HCT116 (cell line): ENCODE measurements around the gene PRKD3. TPM values are rescaled to one million over a fixed set of nuclear protein-coding genes. Genes with fewer than 3 reads are reported as not detected.
A peak's percentile ranks its signal among the peaks of the same experiment; 100 is the strongest.

Experiments used
- ATAC-seq: fragments of 200-7000 bp; cut with Tn5 transposase; 2 replicates; pipeline ENCODE4 v1.9.1; 2020; ENCODE audit warnings: mild to moderate bottlenecking, moderate library complexity
- BruUV-seq: library from RNA; stranded (reverse); fragments of 400-500 nt; replicated peaks from 2 replicates; lab custom pipeline; 2021; lab: Mats Ljungman, UMichigan
- CTCF ChIA-PET: fragments of 300-600 bp; sonication (Branson Sonifier 250); formaldehyde crosslinking; loops from one replicate; lab custom pipeline; 2021; ENCODE audit warnings: antibody characterized with exemption; lab: Charles Lee
- POLR2A ChIA-PET: fragments of 300-600, 350-600 bp; sonication (Branson Sonifier 250); formaldehyde crosslinking; loops from one replicate; lab custom pipeline; 2021; ENCODE audit warnings: antibody characterized with exemption; lab: Charles Lee
- RAD21 ChIA-PET, 2 experiments: fragments of 300-600 bp; sonication (Branson Sonifier 250); formaldehyde crosslinking; loops; one replicate each; lab custom pipeline; 2023; ENCODE audit warnings: low total read pairs in 2 of 2; ENCODE audit not compliant: uncharacterized antibody in 2 of 2, unreplicated experiment in 2 of 2, low non-redundant PET in 1 of 2; lab: Charles Lee
- DNase-seq: peaks from one replicate; pipeline ENCODE4 v3.0.0-alpha.2; 2010; ENCODE audit warnings: low read depth, low spot score
- H2AFZ ChIP-seq: fragments of 200-600 bp; shearing (Covaris generic), sonication (generic); 2 replicates; pipeline ENCODE4 v1.6.1; 2017; ENCODE audit warnings: low read depth, mixed run types, mixed read lengths, antibody characterized with exemption, low read length; ENCODE audit not compliant: poor library complexity, severe bottlenecking
- H3K27ac ChIP-seq: 2 replicates; pipeline ENCODE4 v1.5.1; 2012; ENCODE audit warnings: low read depth, low read length
- H3K27me3 ChIP-seq: fragments of 200-600 bp; sonication (generic); 2 replicates; pipeline ENCODE4 v1.6.1; 2016; ENCODE audit warnings: mixed run types, low read length, mixed read lengths; ENCODE audit not compliant: insufficient read depth
- H3K36me3 ChIP-seq, 2 experiments: fragments of 200-500 bp in 1 of 2; fragments of 200-600 bp in 1 of 2; sonication (Bioruptor generic) in 1 of 2; sonication (generic) in 1 of 2; 2 replicates each; pipeline versions ENCODE4 v1.5.1 to v1.6.1; 2014 to 2016; ENCODE audit warnings: low read length in 2 of 2, inconsistent platforms in 1 of 2, mixed read lengths in 1 of 2, mixed run types in 1 of 2; ENCODE audit not compliant: insufficient read depth in 2 of 2, control insufficient read depth in 1 of 2
- H3K4me1 ChIP-seq, 2 experiments: fragments of 200-600 bp in 1 of 2; sonication (generic) in 1 of 2; 2 replicates each; pipeline versions ENCODE4 v1.5.1 to v1.6.1; 2012 to 2017; ENCODE audit warnings: low read length in 2 of 2, inconsistent platforms in 1 of 2, mild to moderate bottlenecking in 1 of 2, mixed read lengths in 1 of 2, mixed run types in 1 of 2, moderate library complexity in 1 of 2; ENCODE audit not compliant: insufficient read depth in 2 of 2, control insufficient read depth in 1 of 2
- H3K4me2 ChIP-seq: fragments of 200-600 bp; sonication (generic); 2 replicates; pipeline ENCODE4 v1.6.1; 2017; ENCODE audit warnings: mixed run types, low read length, mixed read lengths
- H3K4me3 ChIP-seq, 2 experiments: fragments of 200-600 bp in 1 of 2; sonication (generic) in 1 of 2; replicated peaks in 1 of 2; 2 replicates each; pipeline ENCODE4 v1.5.1; 2011 to 2016; ENCODE audit warnings: low read length in 2 of 2, control low read depth in 1 of 2, low read depth in 1 of 2, mild to moderate bottlenecking in 1 of 2, mixed read lengths in 1 of 2, mixed run types in 1 of 2
- H3K79me2 ChIP-seq: fragments of 200-600 bp; sonication (generic); 2 replicates; pipeline ENCODE4 v1.6.1; 2017; ENCODE audit warnings: mild to moderate bottlenecking, mixed run types, low read length, moderate library complexity, mixed read lengths; ENCODE audit not compliant: insufficient read depth
- H3K9ac ChIP-seq: fragments of 200-600 bp; sonication (generic); 2 replicates; pipeline ENCODE4 v1.6.1; 2016; ENCODE audit warnings: low read length, mixed read lengths
- H3K9me2 ChIP-seq: fragments of 200-600 bp; sonication (generic), shearing (Covaris generic); 2 replicates; pipeline ENCODE4 v1.6.1; 2017; ENCODE audit warnings: mixed run types, mild to moderate bottlenecking, moderate library complexity; ENCODE audit not compliant: insufficient read depth
- H3K9me3 ChIP-seq, 2 experiments: fragments of 200-500 bp in 1 of 2; fragments of 200-600 bp in 1 of 2; sonication (Bioruptor generic) in 1 of 2; sonication (generic) in 1 of 2; 2 replicates each; pipeline ENCODE4 v1.6.1; 2014 to 2017; ENCODE audit warnings: low read length in 2 of 2, mixed read lengths in 2 of 2, inconsistent platforms in 1 of 2, low read depth in 1 of 2, mild to moderate bottlenecking in 1 of 2, mixed run types in 1 of 2, moderate library complexity in 1 of 2; ENCODE audit not compliant: control insufficient read depth in 1 of 2, insufficient read depth in 1 of 2
- H4K20me1 ChIP-seq: fragments of 200-600 bp; sonication (generic), shearing (Covaris generic); 2 replicates; pipeline ENCODE4 v1.6.1; 2017; ENCODE audit warnings: mixed run types, mild to moderate bottlenecking, moderate library complexity; ENCODE audit not compliant: insufficient read depth
- CEBPB ChIP-seq: IDR thresholded peaks from 2 replicates; pipeline ENCODE4 v1.6.1; 2012; ENCODE audit warnings: low read depth
- CTCF ChIP-seq, 3 experiments: fragments of 200-600 bp in 1 of 3; sonication (generic) in 1 of 3; IDR thresholded peaks in 2 of 3; conservative IDR thresholded peaks in 1 of 3; 2 replicates each; pipeline ENCODE4 v1.5.1; 2012 to 2017; ENCODE audit warnings: low read depth in 2 of 3, low read length in 2 of 3, antibody characterized with exemption in 1 of 3, borderline replicate concordance in 1 of 3, control low read depth in 1 of 3, mild to moderate bottlenecking in 1 of 3, mixed read lengths in 1 of 3, mixed run types in 1 of 3, moderate library complexity in 1 of 3; ENCODE audit not compliant: insufficient read depth in 1 of 3
- EGR1 ChIP-seq: IDR thresholded peaks from 2 replicates; pipeline ENCODE4 v1.6.1; 2012; ENCODE audit warnings: low read depth
- RAD21 ChIP-seq: IDR thresholded peaks from 2 replicates; pipeline ENCODE4 v1.6.1; 2012; ENCODE audit warnings: low read depth, mild to moderate bottlenecking
- intact Hi-C: fragments of 100-400 bp; cut with micrococcal nuclease; formaldehyde crosslinking; loops from 2 replicates; pipeline ENCODE4 v1.10.0; 2022
- total RNA-seq: library from RNA; stranded (reverse); gene quantifications from one replicate; pipeline ENCODE4 v1.2.1, GENCODE V29; 2021; ENCODE audit not compliant: unreplicated experiment
- TF ChIP-seq, protein P1 (sequence below): IDR thresholded peaks from 2 replicates; pipeline ENCODE4 v1.6.1; 2012

Gene PRKD3
- total RNA-seq, 1 experiment from 2014 or later = 13.9 TPM

DNA sequence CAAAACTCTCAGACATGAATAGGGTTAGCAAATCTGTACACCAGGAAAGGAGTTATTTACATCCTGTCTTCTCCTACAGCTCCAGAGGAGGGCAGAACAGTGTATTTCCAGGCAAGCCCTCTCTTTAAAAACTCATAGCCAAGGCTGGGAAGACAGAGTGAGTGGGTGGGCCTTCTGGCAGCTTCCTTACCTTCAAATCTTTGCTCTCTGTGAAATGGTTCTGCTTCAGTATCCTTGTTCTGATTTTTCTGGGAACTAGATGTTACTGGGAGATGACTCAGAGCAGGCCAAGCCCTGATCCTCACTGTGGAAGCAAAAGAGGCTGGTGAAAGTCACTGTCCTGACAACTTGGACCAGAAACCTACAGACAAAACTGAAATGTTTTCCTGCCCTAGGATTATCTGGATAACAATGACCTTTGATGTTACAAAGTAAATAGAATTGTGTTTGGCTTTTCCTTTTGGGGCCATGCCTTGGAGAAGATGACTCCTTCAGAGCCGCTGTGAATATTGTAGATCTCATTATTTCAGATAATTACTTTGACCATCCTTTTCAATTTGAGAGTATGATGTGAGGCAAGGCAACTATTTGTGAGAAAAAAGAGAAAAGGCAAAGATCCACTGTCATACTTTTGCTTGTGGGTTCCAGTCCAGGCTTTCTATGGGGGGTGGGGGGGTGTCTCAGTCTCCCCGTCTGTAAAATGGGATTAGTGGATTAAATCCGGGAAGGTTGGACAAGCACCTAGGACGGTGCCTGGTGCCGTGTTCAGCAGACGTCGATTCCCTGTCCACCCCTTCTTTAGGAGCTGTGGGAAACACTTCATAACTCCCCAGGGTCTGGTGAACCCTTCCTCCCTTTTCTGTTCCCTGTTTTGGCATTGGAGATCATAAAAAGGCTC, 19.2 kb upstream of the PRKD3 start:
- ATAC-seq (peak; percentile 79), DNase-seq (no peak)
- Histone ChIP-seq H3K79me2 (no peaks in the 10 kb centered on the region), H4K20me1 (no peaks in the 10 kb centered on the region), H3K4me2 (no peak overlapping the region), H3K9me2 (no peaks in the 10 kb centered on the region), H3K9ac (no peak overlapping the region), H2AFZ (no peak overlapping the region), H3K27ac (no peak overlapping the region), H3K9me3 (no peaks in the 10 kb centered on the region), H3K36me3 (no peaks in the 10 kb centered on the region), H3K27me3 (no peaks in the 10 kb centered on the region), H3K4me3 (no peak overlapping the region), H3K4me1 (no peaks in the 10 kb centered on the region)
- ChIA-PET POLR2A (no interaction called here), CTCF (interaction anchor here (1.6 kb wide), 1 partner anchor 534 kb away, joined by 6 read pairs; no protein-coding TSS in a partner anchor), RAD21 (no interaction called here)
- intact Hi-C loops = no loop called here
- TF ChIP-seq, protein P1, sequence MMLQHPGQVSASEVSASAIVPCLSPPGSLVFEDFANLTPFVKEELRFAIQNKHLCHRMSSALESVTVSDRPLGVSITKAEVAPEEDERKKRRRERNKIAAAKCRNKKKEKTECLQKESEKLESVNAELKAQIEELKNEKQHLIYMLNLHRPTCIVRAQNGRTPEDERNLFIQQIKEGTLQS = no peak
- TF ChIP-seq RAD21 (0 out of 2 replicates have a peak, but pooled peaks have one; percentile 28), EGR1 (0 out of 2 replicates have a peak, but pooled peaks have one; percentile 27), CTCF (IDR thresholded peaks at IDR 0.05 in 2 of 3, conservative IDR thresholded peaks at IDR 0.05 in 1 of 3; ENCODE audit: borderline replicate concordance in 1 of 3, insufficient read depth in 1 of 3, low read depth in 2 of 3, low read length in 2 of 3) (peak in 2 of 3 experiments; percentile 23 to 35; a peak in 4 of 6 replicates), CEBPB (no peak)
- no TSS peak for BruUV-seq
